Vagina (tissue), 2 donors: ENCODE data around the gene FAM124B.

Experiments used
- CTCF ChIP-seq, 3 experiments: fragments of 450-650 bp in 2 of 3; fragments of 200-600 bp in 1 of 3; sonication (generic) in 1 of 3; IDR thresholded peaks; one replicate each; pipeline ENCODE4 v1.5.1; 2017 to 2019; ENCODE audit warnings: antibody characterized with exemption in 3 of 3, mild to moderate bottlenecking in 2 of 3, moderate library complexity in 2 of 3
- POLR2A ChIP-seq, 2 donors: fragments of 450-650 bp; IDR thresholded peaks; one replicate each; pipeline ENCODE4 v1.6.1; 2017; ENCODE audit warnings: antibody characterized with exemption in 2 of 2, mild to moderate bottlenecking in 2 of 2, moderate library complexity in 2 of 2
- POLR2AphosphoS5 ChIP-seq, 2 donors: sonication (generic); formaldehyde crosslinking; IDR thresholded peaks; one replicate each; pipeline ENCODE4 v1.9.0; 2017; ENCODE audit warnings: antibody characterized with exemption in 2 of 2, mild to moderate bottlenecking in 2 of 2, low read depth in 1 of 2; ENCODE audit not compliant: insufficient read depth in 1 of 2

- TF ChIP-seq POLR2A (IDR thresholded peaks at IDR 0.05), result no peak
- TF ChIP-seq POLR2AphosphoS5 (IDR thresholded peaks at IDR 0.05; ENCODE audit: insufficient read depth in 1 of 2, low read depth in 1 of 2), result peak in 1 of 2 donors; percentile 36
- no peak for TF ChIP-seq CTCF (IDR thresholded peaks at IDR 0.05)
These were observed 41.1 kb downstream of the FAM124B start for GRCh38 chr2:224360801-224361251.
